ENCODE results near the gene CPB1.

The CPB1 gene

GRCh38 chr3:148833223-148833622 is 5.6 kb downstream of the CPB1 start:
- no peak for DNase-seq

GRCh38 chr3:148839805-148840204 is 12.2 kb downstream of the CPB1 start:
- DNase-seq, result no peak

GRCh38 chr3:148840451-148840850 is 12.8 kb downstream of the CPB1 start:
- no peak for DNase-seq

- DNase-seq, result no peak
Observed at GRCh38 chr3:148845756-148846395, 18.3 kb downstream of the CPB1 start.

GRCh38 chr3:148847351-148847750 is 19.7 kb downstream of the CPB1 start:
- no peak for DNase-seq

GRCh38 chr3:148848410-148848809 is 20.8 kb downstream of the CPB1 start:
- no peak for DNase-seq

- DNase-seq, result no peak
Observed at GRCh38 chr3:148852271-148852992, 24.8 kb downstream of the CPB1 start.

- no peak for DNase-seq
Observed at GRCh38 chr3:148853076-148853475, 25.5 kb downstream of the CPB1 start.

GRCh38 chr3:148854061-148854460 is 26.4 kb downstream of the CPB1 start:
- DNase-seq, result no peak

- DNase-seq, result no peak
Observed at GRCh38 chr3:148856384-148856783, 28.8 kb downstream of the CPB1 start.

- no peak for DNase-seq
Observed at GRCh38 chr3:148857316-148857715, 29.7 kb downstream of the CPB1 start.

- no peak for DNase-seq
Observed at GRCh38 chr3:148861277-148861869, 33.8 kb downstream of the CPB1 start.

- DNase-seq, result no peak
Observed at GRCh38 chr3:148863297-148863696, 35.7 kb downstream of the CPB1 start.

GRCh38 chr3:148863814-148864213 is 36.2 kb downstream of the CPB1 start:
- no peak for DNase-seq

GRCh38 chr3:148865049-148865448 is 37.4 kb downstream of the CPB1 start, which contains the start of gene CPA3:
CPA3 (plus strand) TSS chr3:148865296; CDS start chr3:148865308, 12 bp downstream.
- no peak for DNase-seq

GRCh38 chr3:148866261-148866660 is 38.6 kb downstream of the CPB1 start:
- no peak for DNase-seq

GRCh38 chr3:148873270-148873927 is 45.8 kb downstream of the CPB1 start:
- no peak for DNase-seq

- DNase-seq, result no peak
Observed at GRCh38 chr3:148873977-148874376, 46.4 kb downstream of the CPB1 start.

- no peak for DNase-seq
Observed at GRCh38 chr3:148878095-148878494, 50.5 kb downstream of the CPB1 start.

GRCh38 chr3:148879256-148879655 is 51.6 kb downstream of the CPB1 start:
- no peak for DNase-seq

- no peak for DNase-seq
Observed at GRCh38 chr3:148880681-148881080, 53.1 kb downstream of the CPB1 start.

- no peak for DNase-seq
Observed at GRCh38 chr3:148881286-148881685, 53.7 kb downstream of the CPB1 start.

GRCh38 chr3:148882288-148882687 is 54.7 kb downstream of the CPB1 start:
- no peak for DNase-seq

- no peak for DNase-seq
Observed at GRCh38 chr3:148883163-148883562, 55.6 kb downstream of the CPB1 start.
